HEK293 (cell line): ENCODE results near the gene ADCY3.

Source experiments
- CTCF ChIA-PET: fragments of 350-600 bp; formaldehyde crosslinking; extraction: SDS; loops from one replicate; lab custom pipeline; 2021; ENCODE audit warnings: antibody characterized with exemption; lab: Yijun Ruan, JAX
- POLR2A ChIA-PET: fragments of 300-600 bp; formaldehyde crosslinking; extraction: SDS; loops from one replicate; lab custom pipeline; 2020; ENCODE audit warnings: antibody characterized with exemption, inconsistent platforms; lab: Yijun Ruan, JAX
- H3K27ac ChIP-seq: fragments of 200-500 bp; sonication (Bioruptor generic); 2 replicates; pipeline ENCODE4 v1.5.1; 2014; ENCODE audit warnings: low read depth, low read length, control low read depth, inconsistent platforms; ENCODE audit errors: extremely low read depth
- H3K36me3 ChIP-seq, 2 experiments: fragments of 200-500 bp in 1 of 2; sonication (Bioruptor generic) in 1 of 2; 1 replicate in 1 of 2; 2 replicates in 1 of 2; pipeline ENCODE4 v1.5.1; 2014 to 2017; ENCODE audit warnings: inconsistent platforms in 2 of 2, low read length in 2 of 2; ENCODE audit not compliant: control insufficient read depth in 2 of 2, insufficient read depth in 1 of 2
- H3K4me1 ChIP-seq: fragments of 200-500 bp; sonication (Bioruptor generic); 2 replicates; pipeline ENCODE4 v1.5.1; 2014; ENCODE audit warnings: mild to moderate bottlenecking, low read length, inconsistent platforms; ENCODE audit not compliant: control insufficient read depth, insufficient read depth
- H3K4me3 ChIP-seq: 2 replicates; pipeline ENCODE4 v1.5.1; 2011; ENCODE audit warnings: low read depth, mild to moderate bottlenecking, control low read depth, low read length, moderate library complexity
- H3K9me3 ChIP-seq: fragments of 200-500 bp; sonication (Bioruptor generic); 2 replicates; pipeline ENCODE4 v1.5.1; 2014; ENCODE audit warnings: low read depth, low read length, inconsistent platforms; ENCODE audit not compliant: control insufficient read depth, insufficient read depth
- AEBP2 ChIP-seq: fragments of 450-650 bp; formaldehyde crosslinking; IDR thresholded peaks from 2 replicates; pipeline ENCODE4 v1.5.1; 2016; ENCODE audit warnings: missing biosample characterization, missing genetic modification characterization, borderline replicate concordance
- CTCF ChIP-seq: fragments of 450-650 bp; formaldehyde crosslinking; IDR thresholded peaks from 2 replicates; pipeline ENCODE4 v1.5.1; 2016; ENCODE audit warnings: missing biosample characterization, missing genetic modification characterization
- GLIS1 ChIP-seq: fragments of 450-650 bp; formaldehyde crosslinking; IDR thresholded peaks from 2 replicates; pipeline ENCODE4 v1.5.1; 2016; ENCODE audit warnings: missing biosample characterization, missing genetic modification characterization
- IKZF3 ChIP-seq: fragments of 450-650 bp; IDR thresholded peaks from 2 replicates; pipeline ENCODE4 v1.5.0; 2018; ENCODE audit warnings: missing biosample characterization, mild to moderate bottlenecking, missing genetic modification characterization, moderate library complexity
- KLF10 ChIP-seq: fragments of 450-650 bp; IDR thresholded peaks from 2 replicates; pipeline ENCODE4 v1.5.1; 2018; ENCODE audit warnings: missing biosample characterization, mild to moderate bottlenecking, missing genetic modification characterization
- KLF8 ChIP-seq: fragments of 450-650 bp; formaldehyde crosslinking; IDR thresholded peaks from 2 replicates; pipeline ENCODE4 v1.5.1; 2016; ENCODE audit warnings: missing biosample characterization, missing genetic modification characterization
- ZBTB11 ChIP-seq: fragments of 450-650 bp; formaldehyde crosslinking; conservative IDR thresholded peaks from 2 replicates; pipeline ENCODE4 v1.5.1; 2016; ENCODE audit warnings: low read depth, missing biosample characterization, missing genetic modification characterization
- ZBTB17 ChIP-seq: fragments of 450-650 bp; formaldehyde crosslinking; IDR thresholded peaks from 2 replicates; pipeline ENCODE4 v1.5.1; 2016; ENCODE audit warnings: missing biosample characterization, missing genetic modification characterization
- ZBTB26 ChIP-seq: fragments of 450-650 bp; formaldehyde crosslinking; optimal IDR thresholded peaks from 2 replicates; pipeline ENCODE3; 2016; ENCODE audit warnings: missing biosample characterization, mild to moderate bottlenecking, missing genetic modification characterization
- ZBTB8A ChIP-seq: fragments of 450-650 bp; formaldehyde crosslinking; IDR thresholded peaks from 2 replicates; pipeline ENCODE4 v1.5.1; 2016; ENCODE audit warnings: missing biosample characterization, missing genetic modification characterization
- ZEB2 ChIP-seq: fragments of 450-650 bp; formaldehyde crosslinking; IDR thresholded peaks from 2 replicates; pipeline ENCODE4 v1.5.1; 2016; ENCODE audit warnings: missing biosample characterization, missing genetic modification characterization
- ZIC2 ChIP-seq: fragments of 450-650 bp; formaldehyde crosslinking; IDR thresholded peaks from 2 replicates; pipeline ENCODE4 v1.5.1; 2016; ENCODE audit warnings: missing biosample characterization, missing genetic modification characterization
- ZNF155 ChIP-seq: fragments of 450-650 bp; formaldehyde crosslinking; IDR thresholded peaks from 2 replicates; pipeline ENCODE4 v1.5.1; 2016; ENCODE audit warnings: missing biosample characterization, missing genetic modification characterization
- ZNF169 ChIP-seq: fragments of 450-650 bp; formaldehyde crosslinking; IDR thresholded peaks from 2 replicates; pipeline ENCODE4 v1.5.1; 2016; ENCODE audit warnings: missing biosample characterization, missing genetic modification characterization
- ZNF175 ChIP-seq: fragments of 450-650 bp; formaldehyde crosslinking; IDR thresholded peaks from 2 replicates; pipeline ENCODE4 v1.5.1; 2016; ENCODE audit warnings: missing biosample characterization, missing genetic modification characterization
- ZNF239 ChIP-seq: fragments of 450-650 bp; formaldehyde crosslinking; IDR thresholded peaks from 2 replicates; pipeline ENCODE4 v1.5.1; 2016; ENCODE audit warnings: missing biosample characterization, missing genetic modification characterization
- ZNF266 ChIP-seq: fragments of 450-650 bp; formaldehyde crosslinking; IDR thresholded peaks from 2 replicates; pipeline ENCODE4 v1.5.1; 2016; ENCODE audit warnings: missing biosample characterization, missing genetic modification characterization, low read depth
- ZNF335 ChIP-seq: fragments of 450-650 bp; formaldehyde crosslinking; conservative IDR thresholded peaks from 2 replicates; pipeline ENCODE4 v1.5.1; 2016; ENCODE audit warnings: missing biosample characterization, missing genetic modification characterization
- ZNF341 ChIP-seq: fragments of 450-650 bp; formaldehyde crosslinking; IDR thresholded peaks from 2 replicates; pipeline ENCODE4; 2016; ENCODE audit warnings: low read depth, missing biosample characterization, missing genetic modification characterization
- ZNF394 ChIP-seq: fragments of 450-650 bp; formaldehyde crosslinking; IDR thresholded peaks from 2 replicates; pipeline ENCODE4 v1.5.1; 2016; ENCODE audit warnings: missing biosample characterization, missing genetic modification characterization, mild to moderate bottlenecking, moderate library complexity, borderline replicate concordance
- ZNF398 ChIP-seq: fragments of 450-650 bp; formaldehyde crosslinking; IDR thresholded peaks from 2 replicates; pipeline ENCODE4 v1.5.1; 2017; ENCODE audit warnings: missing biosample characterization, missing genetic modification characterization
- ZNF548 ChIP-seq: fragments of 450-650 bp; formaldehyde crosslinking; IDR thresholded peaks from 2 replicates; pipeline ENCODE4 v1.5.1; 2016; ENCODE audit warnings: missing biosample characterization, missing genetic modification characterization
- ZNF600 ChIP-seq: fragments of 450-650 bp; formaldehyde crosslinking; IDR thresholded peaks from 2 replicates; pipeline ENCODE4 v1.5.1; 2016; ENCODE audit warnings: missing biosample characterization, missing genetic modification characterization
- ZNF623 ChIP-seq: fragments of 450-650 bp; formaldehyde crosslinking; IDR thresholded peaks from 2 replicates; pipeline ENCODE4 v1.5.1; 2016; ENCODE audit warnings: missing biosample characterization, missing genetic modification characterization
- ZNF664 ChIP-seq: fragments of 450-650 bp; formaldehyde crosslinking; IDR thresholded peaks from 2 replicates; pipeline ENCODE4 v1.5.1; 2016; ENCODE audit warnings: missing biosample characterization, missing genetic modification characterization
- ZNF777 ChIP-seq: fragments of 450-650 bp; formaldehyde crosslinking; IDR thresholded peaks from 2 replicates; pipeline ENCODE4 v1.5.1; 2017; ENCODE audit warnings: missing biosample characterization, missing genetic modification characterization, borderline replicate concordance

ADCY3 gene

GRCh38 chr2:24920809-24921441, 888 bp upstream of the ADCY3 start:
- POLR2A ChIA-PET = interaction anchor here (0.6 kb wide), 1 partner anchor 10 kb away, joined by 3 read pairs; no protein-coding TSS in a partner anchor
- H3K36me3 ChIP-seq = peaks cover 0 to 23% of the 10 kb centered on the region in 2 experiments; a peak in 2 of 3 replicates
- H3K4me3 ChIP-seq = peak overlapping the region; percentile 61
- CTCF ChIA-PET = interaction anchor here (0.5 to 0.8 kb wide), 3 partner anchors 14 to 321 kb away, joined by 3 to 5 read pairs (median 3); no protein-coding TSS in a partner anchor
- peak overlapping the region; percentile 47; the same call in 1 of the 2 replicates for H3K27ac ChIP-seq
- no peaks in the 10 kb centered on the region; the same call in 1 of the 2 replicates for H3K4me1 ChIP-seq
- no peak for TF ChIP-seq ZNF398 (tag by site-specific recombination)
- TF ChIP-seq GLIS1 (tag by site-specific recombination) = peak; percentile 38
- peak; percentile 35 for TF ChIP-seq CTCF (tag by site-specific recombination)
- TF ChIP-seq ZBTB8A (tag by site-specific recombination) = peak; percentile 62; the same call in 1 of the 2 replicates
- TF ChIP-seq ZBTB26 (tag by site-specific recombination) = peak; percentile 23
- TF ChIP-seq ZNF335 = peak; percentile 69
- TF ChIP-seq ZNF239 = no peak
- no peak for TF ChIP-seq ZNF266 (tag by site-specific recombination)
- TF ChIP-seq ZNF394 (tag by site-specific recombination) = no peak
- peak; percentile 92 for TF ChIP-seq ZBTB17
- 0 out of 2 replicates have a peak, but pooled peaks have one; percentile 36 for TF ChIP-seq ZEB2 (tag by site-specific recombination)
- TF ChIP-seq AEBP2 (tag by site-specific recombination) = no peak
- TF ChIP-seq ZNF341 (tag by site-specific recombination) = peak; percentile 33; the same call in 1 of the 2 replicates
- TF ChIP-seq ZNF664 (tag by site-specific recombination) = no peak
- TF ChIP-seq ZNF169 = no peak
- TF ChIP-seq ZIC2 (tag by site-specific recombination) = peak; percentile 20; the same call in 1 of the 2 replicates
- peak; percentile 8; the same call in 1 of the 2 replicates for TF ChIP-seq KLF10 (tag by site-specific recombination)
- TF ChIP-seq ZNF623 (tag by site-specific recombination) = no peak
- TF ChIP-seq ZBTB11 (tag by site-specific recombination) = 0 out of 2 replicates have a peak, but pooled peaks have one; percentile 7
- TF ChIP-seq KLF8 (tag by site-specific recombination) = 0 out of 2 replicates have a peak, but pooled peaks have one; percentile 8
- no peak for TF ChIP-seq ZNF777 (tag by site-specific recombination)
- peak; percentile 69 for TF ChIP-seq ZNF600 (tag by site-specific recombination)
- no peak for TF ChIP-seq ZNF175 (tag by site-specific recombination)
- no peak for TF ChIP-seq ZNF548 (tag by site-specific recombination)
- TF ChIP-seq IKZF3 = peak; percentile 51; the same call in 1 of the 2 replicates
- TF ChIP-seq ZNF155 (tag by site-specific recombination) = no peak
- no peaks in the 10 kb centered on the region for H3K9me3 ChIP-seq
